Neuronal stem cell (in vitro differentiated cells): ENCODE results near the gene ACVR1C.

Source experiments
- DNase-seq: peaks from one replicate; pipeline ENCODE4 v3.0.0-alpha.2; 2013; ENCODE audit warnings: low spot score
- H2AFZ ChIP-seq: one replicate; pipeline ENCODE4 v1.6.1; 2013; ENCODE audit warnings: mild to moderate bottlenecking, low read length, inconsistent platforms
- H2AK5ac ChIP-seq: 2 replicates; pipeline ENCODE4 v1.6.1; 2013; ENCODE audit warnings: low read depth, mild to moderate bottlenecking, inconsistent platforms, low read length, moderate library complexity, mixed read lengths
- H2BK120ac ChIP-seq: 2 replicates; pipeline ENCODE4 v1.6.1; 2013; ENCODE audit warnings: low read depth, mild to moderate bottlenecking, inconsistent platforms, low read length, moderate library complexity, mixed read lengths
- H2BK12ac ChIP-seq: one replicate; pipeline ENCODE4 v1.6.1; 2013; ENCODE audit warnings: low read length, inconsistent platforms
- H2BK15ac ChIP-seq: 2 replicates; pipeline ENCODE4 v1.6.1; 2013; ENCODE audit warnings: mild to moderate bottlenecking, low read length, inconsistent platforms, mixed read lengths
- H2BK5ac ChIP-seq: one replicate; pipeline ENCODE4 v1.6.1; 2013; ENCODE audit warnings: inconsistent platforms, mild to moderate bottlenecking, low read length, moderate library complexity
- H3K14ac ChIP-seq: one replicate; pipeline ENCODE4 v1.6.1; 2013; ENCODE audit warnings: low read length, inconsistent platforms
- H3K18ac ChIP-seq: 2 replicates; pipeline ENCODE4 v1.6.1; 2013; ENCODE audit warnings: low read length, inconsistent platforms
- H3K23ac ChIP-seq: 2 replicates; pipeline ENCODE4 v1.6.1; 2013; ENCODE audit warnings: low read depth, mild to moderate bottlenecking, mixed read lengths, low read length, inconsistent platforms; ENCODE audit not compliant: poor library complexity
- H3K27ac ChIP-seq: replicated peaks from 3 replicates; pipeline ENCODE4 v1.5.1; 2013; ENCODE audit warnings: low read length, inconsistent platforms
- H3K27me3 ChIP-seq, 3 experiments: 2 replicates each; pipeline ENCODE4 v1.6.1; 2013; ENCODE audit warnings: low read length in 3 of 3, mild to moderate bottlenecking in 2 of 3, inconsistent platforms in 1 of 3, low read depth in 1 of 3, mixed read lengths in 1 of 3, moderate library complexity in 1 of 3; ENCODE audit not compliant: control insufficient read depth in 3 of 3, insufficient read depth in 3 of 3
- H3K36me3 ChIP-seq, 2 donors: replicated peaks in 1 of 2; 2 replicates each; pipeline ENCODE4 v1.6.1; 2013; ENCODE audit warnings: low read length in 2 of 2; ENCODE audit not compliant: control insufficient read depth in 2 of 2, insufficient read depth in 2 of 2
- H3K4ac ChIP-seq: 2 replicates; pipeline ENCODE4 v1.6.1; 2013; ENCODE audit warnings: inconsistent platforms, mild to moderate bottlenecking, low read length, moderate library complexity
- H3K4me1 ChIP-seq, 2 donors: 1 replicate in 1 of 2; 2 replicates in 1 of 2; pipeline ENCODE4 v1.6.1; 2013; ENCODE audit warnings: low read length in 2 of 2, low read depth in 1 of 2; ENCODE audit not compliant: control insufficient read depth in 2 of 2, insufficient read depth in 1 of 2
- H3K4me2 ChIP-seq: one replicate; pipeline ENCODE4 v1.6.1; 2013; ENCODE audit warnings: mild to moderate bottlenecking, low read length, inconsistent platforms; ENCODE audit not compliant: insufficient read depth, poor library complexity, severe bottlenecking
- H3K4me3 ChIP-seq, 2 donors: 2 replicates each; pipeline ENCODE4 v1.5.1; 2013; ENCODE audit warnings: low read length in 2 of 2, mild to moderate bottlenecking in 2 of 2, inconsistent platforms in 1 of 2, moderate library complexity in 1 of 2
- H3K79me1 ChIP-seq: one replicate; pipeline ENCODE4 v1.6.1; 2013; ENCODE audit warnings: low read depth, mild to moderate bottlenecking, inconsistent platforms, low read length, moderate library complexity
- H3K9ac ChIP-seq: one replicate; pipeline ENCODE4 v1.6.1; 2013; ENCODE audit warnings: mild to moderate bottlenecking, low read depth, low read length, inconsistent platforms; ENCODE audit not compliant: poor library complexity
- H3K9me3 ChIP-seq, 2 donors: replicated peaks in 1 of 2; 2 replicates each; pipeline versions ENCODE3 to v1.6.1; 2013; ENCODE audit warnings: low read length in 2 of 2, mild to moderate bottlenecking in 2 of 2, inconsistent platforms in 1 of 2, low read depth in 1 of 2, mixed read lengths in 1 of 2, moderate library complexity in 1 of 2; ENCODE audit not compliant: control insufficient read depth in 2 of 2, insufficient read depth in 1 of 2
- H4K8ac ChIP-seq: one replicate; pipeline ENCODE4 v1.6.1; 2013; ENCODE audit warnings: low read depth, mild to moderate bottlenecking, inconsistent platforms, low read length, moderate library complexity
- H4K91ac ChIP-seq: one replicate; pipeline ENCODE4 v1.6.1; 2013; ENCODE audit warnings: low read length, low read depth, mild to moderate bottlenecking, inconsistent platforms; ENCODE audit not compliant: poor library complexity
- WGBS, 2 donors: extraction: QIAGEN DNeasy Blood & Tissue Kit; methylation state at CpG; one replicate each; pipeline ENCODE4 v1.1.7; 2013; ENCODE audit warnings: missing lambda C conversion rate in 2 of 2, mixed read lengths in 1 of 2; ENCODE audit not compliant: insufficient read length in 2 of 2, insufficient replicate concordance in 1 of 2; ENCODE audit errors: extremely low coverage in 2 of 2; 5-methylcytosine and 5-hydroxymethylcytosine counted together

The ACVR1C gene

GRCh38 chr2:157611726-157612125, 16.9 kb downstream of the ACVR1C start:
- Histone ChIP-seq H3K4me3 (no peak overlapping the region), H4K8ac (no peak overlapping the region), H4K91ac (no peak overlapping the region), H3K23ac (no peak overlapping the region), H3K27ac (no peak overlapping the region), H2BK15ac (no peak overlapping the region), H2BK5ac (no peak overlapping the region), H3K4me2 (no peak overlapping the region), H3K9me3 (peaks cover 0 to 5% of the 10 kb centered on the region in 2 donors), H3K27me3 (no peaks in the 10 kb centered on the region), H3K4me1 (no peaks in the 10 kb centered on the region), H3K9ac (no peak overlapping the region), H3K36me3 (no peaks in the 10 kb centered on the region), H3K18ac (no peak overlapping the region), H2AK5ac (no peak overlapping the region), H2BK120ac (peak overlapping the region; percentile 52), H2AFZ (no peak overlapping the region), H2BK12ac (no peak overlapping the region), H3K4ac (no peak overlapping the region), H3K79me1 (no peaks in the 10 kb centered on the region), H3K14ac (no peak overlapping the region)
- no peak for DNase-seq

GRCh38 chr2:157611110-157611509, 17.6 kb downstream of the ACVR1C start:
- Histone ChIP-seq H3K4me2 (no peak overlapping the region), H3K4me3 (no peak overlapping the region)
- no CpG with 5 or more reads among the region's 4 CpGs for WGBS, 2 donors

GRCh38 chr2:157606534-157606933, 22.1 kb downstream of the ACVR1C start:
- Histone ChIP-seq H2AFZ (no peak overlapping the region), H3K18ac (no peak overlapping the region), H3K27me3 (no peaks in the 10 kb centered on the region), H3K36me3 (no peaks in the 10 kb centered on the region), H4K8ac (no peak overlapping the region), H3K4me2 (no peak overlapping the region), H3K9me3 (peaks cover 0 to 2% of the 10 kb centered on the region in 2 donors), H3K79me1 (no peaks in the 10 kb centered on the region), H2AK5ac (no peak overlapping the region), H3K14ac (no peak overlapping the region), H3K4me1 (no peaks in the 10 kb centered on the region), H3K23ac (no peak overlapping the region), H3K4me3 (no peak overlapping the region), H2BK12ac (no peak overlapping the region), H2BK120ac (no peak overlapping the region), H3K27ac (no peak overlapping the region), H4K91ac (no peak overlapping the region), H2BK5ac (no peak overlapping the region), H2BK15ac (no peak overlapping the region), H3K9ac (no peak overlapping the region), H3K4ac (no peak overlapping the region)
- no peak for DNase-seq

More at GRCh38 chr2:157611110-157611509, 17.6 kb downstream of the ACVR1C start:
- Histone ChIP-seq H2AFZ (no peak overlapping the region), H4K91ac (no peak overlapping the region), H3K27me3 (no peaks in the 10 kb centered on the region), H3K4ac (no peak overlapping the region), H2BK5ac (no peak overlapping the region), H2BK12ac (no peak overlapping the region), H3K14ac (no peak overlapping the region), H4K8ac (no peak overlapping the region), H3K18ac (no peak overlapping the region), H2BK15ac (no peak overlapping the region), H2AK5ac (no peak overlapping the region), H3K23ac (no peak overlapping the region), H3K79me1 (no peaks in the 10 kb centered on the region), H3K4me1 (no peaks in the 10 kb centered on the region), H3K27ac (no peak overlapping the region), H3K9ac (no peak overlapping the region), H3K9me3 (peaks cover 0 to 5% of the 10 kb centered on the region in 2 donors), H3K36me3 (no peaks in the 10 kb centered on the region), H2BK120ac (no peak overlapping the region)
- no peak for DNase-seq

GRCh38 chr2:157603198-157603597, 25.5 kb downstream of the ACVR1C start:
- H2AK5ac ChIP-seq, result no peak overlapping the region
- no peak overlapping the region for H4K91ac ChIP-seq
- no peak overlapping the region for H3K18ac ChIP-seq
- H2BK5ac ChIP-seq, result no peak overlapping the region
- no peak overlapping the region for H3K4ac ChIP-seq
- no peak overlapping the region for H2BK12ac ChIP-seq
- H2AFZ ChIP-seq, result no peak overlapping the region
- no peak overlapping the region for H3K4me3 ChIP-seq
- no peak overlapping the region for H3K23ac ChIP-seq
- no CpG with 5 or more reads among the region's 1 CpG for WGBS, 2 donors
- H3K4me2 ChIP-seq, result no peak overlapping the region
- H3K79me1 ChIP-seq, result no peaks in the 10 kb centered on the region
- no peak overlapping the region for H2BK120ac ChIP-seq
- H3K9me3 ChIP-seq, result no peaks in the 10 kb centered on the region
- H3K14ac ChIP-seq, result no peak overlapping the region
- no peaks in the 10 kb centered on the region for H3K36me3 ChIP-seq
- no peak overlapping the region for H2BK15ac ChIP-seq
- no peak for DNase-seq
- no peak overlapping the region for H3K9ac ChIP-seq
- H3K27me3 ChIP-seq, result no peaks in the 10 kb centered on the region
- no peak overlapping the region for H3K27ac ChIP-seq
- no peaks in the 10 kb centered on the region for H3K4me1 ChIP-seq
- H4K8ac ChIP-seq, result no peak overlapping the region
